ENCODE data around the gene PLPP4.

PLPP4 gene

GRCh38 chr10:120580918-120581895, 124.2 kb downstream of the PLPP4 start:
- no peak for DNase-seq

GRCh38 chr10:120582753-120583152, 125.7 kb downstream of the PLPP4 start:
- DNase-seq = no peak

- no peak for DNase-seq
Measured at GRCh38 chr10:120583424-120584108, 126.5 kb downstream of the PLPP4 start.

GRCh38 chr10:120584786-120585185, 127.8 kb downstream of the PLPP4 start:
- no peak for DNase-seq

- no peak for DNase-seq
Measured at GRCh38 chr10:120586471-120586872, 129.4 kb downstream of the PLPP4 start.

GRCh38 chr10:120587061-120587460, 130.0 kb downstream of the PLPP4 start:
- no peak for DNase-seq

GRCh38 chr10:120588311-120588710, 131.3 kb downstream of the PLPP4 start:
- no peak for DNase-seq

GRCh38 chr10:120593693-120594092, 136.7 kb downstream of the PLPP4 start:
- no peak for DNase-seq

- no peak for DNase-seq
Measured at GRCh38 chr10:120597902-120598301, 140.9 kb downstream of the PLPP4 start.

- no peak for DNase-seq
Measured at GRCh38 chr10:120598386-120598785, 141.4 kb downstream of the PLPP4 start.

- no peak for DNase-seq
Measured at GRCh38 chr10:120599200-120599724, 142.2 kb downstream of the PLPP4 start.

GRCh38 chr10:120600871-120601649, 144.0 kb downstream of the PLPP4 start:
- DNase-seq = no peak

- no peak for DNase-seq
Measured at GRCh38 chr10:120601999-120602398, 145.0 kb downstream of the PLPP4 start.

GRCh38 chr10:120605410-120605809, 148.4 kb downstream of the PLPP4 start:
- no peak for DNase-seq

- no peak for DNase-seq
Measured at GRCh38 chr10:120606051-120606764, 149.2 kb downstream of the PLPP4 start.

- DNase-seq = no peak
Measured at GRCh38 chr10:120607016-120607709, 150.1 kb downstream of the PLPP4 start.

- no peak for DNase-seq
Measured at GRCh38 chr10:120607710-120608703, 151.0 kb downstream of the PLPP4 start.

- no peak for DNase-seq
Measured at GRCh38 chr10:120609006-120609405, 152.0 kb downstream of the PLPP4 start.

GRCh38 chr10:120610791-120611190, 153.8 kb downstream of the PLPP4 start:
- DNase-seq = no peak

- no peak for DNase-seq
Measured at GRCh38 chr10:120612756-120613155, 155.7 kb downstream of the PLPP4 start.
